ENCODE measurements around the gene MOB3A.

DNA sequence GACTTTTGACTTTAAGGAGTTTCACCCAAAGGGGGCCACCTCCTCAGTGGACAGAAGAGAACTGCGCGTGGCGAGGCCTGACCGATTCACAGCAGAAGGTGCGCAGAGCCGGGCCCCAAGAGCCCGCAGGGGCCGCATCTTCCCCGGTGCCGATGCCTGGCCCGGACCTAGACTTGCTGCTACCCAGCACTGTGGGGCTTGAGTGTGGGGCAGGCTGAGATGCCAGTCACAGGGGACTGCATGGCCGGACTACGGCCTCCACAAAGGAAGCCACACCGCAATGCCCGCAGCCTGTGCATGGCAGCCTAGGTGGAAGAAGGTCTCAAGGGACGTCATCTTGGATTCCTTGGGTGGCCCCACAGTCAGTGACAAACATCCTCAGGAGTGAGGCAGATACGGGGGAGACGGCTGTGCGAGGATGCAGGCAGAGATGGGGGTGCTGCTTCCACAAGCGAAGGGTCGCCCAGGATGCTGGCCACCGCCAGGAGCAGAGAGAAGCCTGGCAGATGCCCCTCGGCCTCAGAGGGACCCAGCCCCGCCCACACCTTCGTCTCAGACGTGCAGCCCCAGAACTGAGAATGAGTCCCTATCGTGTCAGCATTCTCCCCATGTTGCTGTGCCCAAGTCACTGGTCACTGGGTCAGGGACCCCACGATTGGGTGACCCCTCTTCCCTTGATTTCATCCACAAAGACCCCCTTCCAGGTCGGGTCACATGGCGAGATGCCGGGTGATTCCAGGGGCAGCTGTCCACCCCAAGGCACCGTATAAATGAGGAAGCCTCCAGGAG lies 16.9 kb downstream of the MOB3A start:
- TF ChIP-seq, protein P1, sequence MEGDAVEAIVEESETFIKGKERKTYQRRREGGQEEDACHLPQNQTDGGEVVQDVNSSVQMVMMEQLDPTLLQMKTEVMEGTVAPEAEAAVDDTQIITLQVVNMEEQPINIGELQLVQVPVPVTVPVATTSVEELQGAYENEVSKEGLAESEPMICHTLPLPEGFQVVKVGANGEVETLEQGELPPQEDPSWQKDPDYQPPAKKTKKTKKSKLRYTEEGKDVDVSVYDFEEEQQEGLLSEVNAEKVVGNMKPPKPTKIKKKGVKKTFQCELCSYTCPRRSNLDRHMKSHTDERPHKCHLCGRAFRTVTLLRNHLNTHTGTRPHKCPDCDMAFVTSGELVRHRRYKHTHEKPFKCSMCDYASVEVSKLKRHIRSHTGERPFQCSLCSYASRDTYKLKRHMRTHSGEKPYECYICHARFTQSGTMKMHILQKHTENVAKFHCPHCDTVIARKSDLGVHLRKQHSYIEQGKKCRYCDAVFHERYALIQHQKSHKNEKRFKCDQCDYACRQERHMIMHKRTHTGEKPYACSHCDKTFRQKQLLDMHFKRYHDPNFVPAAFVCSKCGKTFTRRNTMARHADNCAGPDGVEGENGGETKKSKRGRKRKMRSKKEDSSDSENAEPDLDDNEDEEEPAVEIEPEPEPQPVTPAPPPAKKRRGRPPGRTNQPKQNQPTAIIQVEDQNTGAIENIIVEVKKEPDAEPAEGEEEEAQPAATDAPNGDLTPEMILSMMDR (IDR thresholded peaks at IDR 0.05; ENCODE audit: low read depth, low read length, missing input control), result no peak
- TF ChIP-seq FOXA1 (IDR thresholded peaks at IDR 0.05) (no peak), TAF1 (conservative IDR thresholded peaks at IDR 0.05) (no peak), YY1 (IDR thresholded peaks at IDR 0.05) (no peak)
